PC-9 (cell line): ENCODE data around the gene CDK18. TPM values are rescaled to one million over a fixed set of nuclear protein-coding genes. Genes with fewer than 3 reads are reported as not detected.

Experiments
- BruUV-seq: library from RNA; stranded (reverse); fragments of 400-500 nt; replicated peaks from 2 replicates; lab custom pipeline; 2021; lab: Mats Ljungman, UMichigan
- CTCF ChIA-PET: fragments of 300-600 bp; sonication (Branson Sonifier 250); formaldehyde crosslinking; loops from one replicate; lab custom pipeline; 2022; ENCODE audit warnings: antibody characterized with exemption; lab: Charles Lee
- POLR2A ChIA-PET: fragments of 300-600 bp; sonication (Branson Sonifier 250); formaldehyde crosslinking; loops from one replicate; lab custom pipeline; 2022; ENCODE audit warnings: antibody characterized with exemption; ENCODE audit not compliant: unreplicated experiment; lab: Charles Lee
- DNase-seq, 2 experiments: peaks; one replicate each; pipeline versions ENCODE4 v3.0.0 to v3.0.0-alpha.2; 2015 to 2022; ENCODE audit warnings: mixed read lengths in 1 of 2
- H2AFZ ChIP-seq: fragments of 200-600 bp; sonication (generic); 2 replicates; pipeline ENCODE4 v1.8.1; 2017; ENCODE audit warnings: antibody characterized with exemption
- H3F3A ChIP-seq: fragments of 200-600 bp; sonication (generic); 2 replicates; pipeline ENCODE4 v1.8.1; 2017; ENCODE audit warnings: antibody characterized with exemption, mild to moderate bottlenecking, low read depth; ENCODE audit not compliant: insufficient read depth
- H3K27ac ChIP-seq: fragments of 200-600 bp; sonication (generic); 2 replicates; pipeline ENCODE4 v1.6.1; 2016; ENCODE audit warnings: mixed run types
- H3K27me3 ChIP-seq: fragments of 200-600 bp; sonication (generic); 2 replicates; pipeline ENCODE4 v1.6.1; 2016; ENCODE audit warnings: low read depth, mixed run types; ENCODE audit not compliant: insufficient read depth
- H3K36me3 ChIP-seq: fragments of 200-600 bp; sonication (generic); 2 replicates; pipeline ENCODE4 v1.6.1; 2016; ENCODE audit warnings: low read depth, mixed run types
- H3K4me1 ChIP-seq: fragments of 200-600 bp; sonication (generic); replicated peaks from 2 replicates; pipeline ENCODE4 v1.6.1; 2016; ENCODE audit warnings: mixed run types; ENCODE audit not compliant: insufficient read depth
- H3K4me2 ChIP-seq: fragments of 200-600 bp; sonication (generic); 2 replicates; pipeline ENCODE4 v1.6.1; 2017; ENCODE audit warnings: mixed run types
- H3K4me3 ChIP-seq: fragments of 200-600 bp; sonication (generic); 2 replicates; pipeline ENCODE4 v1.6.1; 2016; ENCODE audit warnings: mixed run types
- H3K79me2 ChIP-seq: fragments of 200-600 bp; sonication (generic); 2 replicates; pipeline ENCODE4 v1.6.1; 2017; ENCODE audit warnings: low read depth, mixed run types
- H3K9me2 ChIP-seq: fragments of 200-600 bp; sonication (generic); 2 replicates; pipeline ENCODE4 v1.8.1; 2017; ENCODE audit warnings: mild to moderate bottlenecking; ENCODE audit not compliant: insufficient read depth
- H3K9me3 ChIP-seq: fragments of 200-600 bp; sonication (generic); 2 replicates; pipeline ENCODE4 v1.8.1; 2016; ENCODE audit warnings: low read depth; ENCODE audit not compliant: insufficient read depth
- H4K20me1 ChIP-seq: fragments of 200-600 bp; sonication (generic); 2 replicates; pipeline ENCODE4 v1.8.1; 2017; ENCODE audit not compliant: insufficient read depth
- EZH2 ChIP-seq: fragments of 200-600 bp; sonication (generic); IDR thresholded peaks from 2 replicates; pipeline ENCODE4 v1.8.0; 2017; ENCODE audit warnings: antibody characterized with exemption, low read depth
- intact Hi-C: fragments of 100-400 bp; cut with micrococcal nuclease; formaldehyde crosslinking; loops from one replicate; pipeline ENCODE4 v1.10.0; 2022; ENCODE audit not compliant: unreplicated experiment
- total RNA-seq: library from RNA; stranded (reverse); gene quantifications from 2 replicates; pipeline ENCODE4 v1.2.3, GENCODE V29; 2021
- TF ChIP-seq, protein P1 (sequence below): fragments of 200-600 bp; sonication (generic); conservative IDR thresholded peaks from 2 replicates; pipeline ENCODE4 v1.6.1; 2017; ENCODE audit warnings: mixed run types, antibody characterized with exemption, mild to moderate bottlenecking, moderate library complexity

CDK18 gene
- total RNA-seq, 1 experiment from 2014 or later = 35.3 TPM

DNA sequence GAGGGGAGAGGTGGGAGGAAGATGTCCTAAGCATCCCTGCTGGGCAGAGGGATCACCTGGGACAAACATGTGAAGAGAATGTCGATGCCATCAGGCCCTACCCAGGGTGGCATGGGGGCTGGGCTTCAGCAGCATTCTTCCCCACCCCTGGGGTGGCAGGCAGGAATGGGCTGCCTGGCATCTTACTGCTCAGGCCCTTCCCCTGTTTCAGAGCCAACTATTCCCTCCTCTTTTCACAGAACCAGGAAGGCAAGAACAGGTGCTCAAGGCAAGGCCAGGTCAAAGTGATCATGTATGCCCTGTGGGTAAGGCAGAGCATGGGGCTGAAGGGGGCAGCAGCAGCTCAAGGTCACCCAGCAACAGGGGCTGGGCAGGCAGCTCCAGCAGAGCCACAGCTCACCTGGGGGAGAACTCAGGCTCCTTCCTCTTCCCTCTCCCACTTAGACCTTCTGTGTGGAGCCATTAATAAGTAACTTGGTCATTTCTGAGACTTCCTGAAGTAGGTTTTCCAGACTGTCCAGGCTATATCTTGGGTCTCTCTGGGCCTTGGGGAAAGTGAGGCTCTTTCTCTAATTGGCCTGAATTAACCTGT, 70.9 kb downstream of the CDK18 start:
- ChIA-PET POLR2A (no interaction called here), CTCF (no interaction called here)
- Histone ChIP-seq H3K4me2 (no peak overlapping the region), H3K79me2 (no peaks in the 10 kb centered on the region), H3K27ac (no peak overlapping the region), H4K20me1 (no peaks in the 10 kb centered on the region), H3F3A (peaks cover 16% of the 10 kb centered on the region), H3K4me3 (no peak overlapping the region), H3K36me3 (no peaks in the 10 kb centered on the region), H3K9me3 (no peaks in the 10 kb centered on the region), H3K9me2 (no peaks in the 10 kb centered on the region), H3K4me1 (peaks cover 29% of the 10 kb centered on the region), H2AFZ (no peak overlapping the region), H3K27me3 (no peaks in the 10 kb centered on the region)
- intact Hi-C loops = no loop called here
- no TSS peak for BruUV-seq
- no peak for TF ChIP-seq EZH2
- TF ChIP-seq, protein P1, sequence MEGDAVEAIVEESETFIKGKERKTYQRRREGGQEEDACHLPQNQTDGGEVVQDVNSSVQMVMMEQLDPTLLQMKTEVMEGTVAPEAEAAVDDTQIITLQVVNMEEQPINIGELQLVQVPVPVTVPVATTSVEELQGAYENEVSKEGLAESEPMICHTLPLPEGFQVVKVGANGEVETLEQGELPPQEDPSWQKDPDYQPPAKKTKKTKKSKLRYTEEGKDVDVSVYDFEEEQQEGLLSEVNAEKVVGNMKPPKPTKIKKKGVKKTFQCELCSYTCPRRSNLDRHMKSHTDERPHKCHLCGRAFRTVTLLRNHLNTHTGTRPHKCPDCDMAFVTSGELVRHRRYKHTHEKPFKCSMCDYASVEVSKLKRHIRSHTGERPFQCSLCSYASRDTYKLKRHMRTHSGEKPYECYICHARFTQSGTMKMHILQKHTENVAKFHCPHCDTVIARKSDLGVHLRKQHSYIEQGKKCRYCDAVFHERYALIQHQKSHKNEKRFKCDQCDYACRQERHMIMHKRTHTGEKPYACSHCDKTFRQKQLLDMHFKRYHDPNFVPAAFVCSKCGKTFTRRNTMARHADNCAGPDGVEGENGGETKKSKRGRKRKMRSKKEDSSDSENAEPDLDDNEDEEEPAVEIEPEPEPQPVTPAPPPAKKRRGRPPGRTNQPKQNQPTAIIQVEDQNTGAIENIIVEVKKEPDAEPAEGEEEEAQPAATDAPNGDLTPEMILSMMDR = no peak
- no peak for DNase-seq

DNA sequence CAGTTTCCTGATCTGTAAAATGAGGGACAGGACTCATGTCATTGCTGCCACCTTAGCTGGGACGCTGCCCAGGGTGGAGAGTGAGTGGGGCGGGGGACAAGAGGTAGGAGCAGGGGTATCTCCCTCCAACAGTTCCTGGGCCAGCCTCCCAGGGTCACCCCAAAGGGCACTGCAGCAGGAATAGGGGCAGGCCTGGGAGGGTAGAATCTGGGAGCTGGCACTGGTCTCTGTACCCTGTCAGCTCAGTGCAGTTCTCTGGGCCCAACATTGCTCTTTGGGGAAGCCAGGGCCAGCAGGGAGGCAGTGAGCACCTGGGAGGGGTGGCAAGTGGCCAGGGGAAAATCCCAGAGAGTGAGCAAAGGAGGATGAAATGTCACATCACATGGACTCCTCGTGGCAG, 71.5 kb downstream of the CDK18 start:
- Histone ChIP-seq H2AFZ (no peak overlapping the region), H3K4me2 (no peak overlapping the region), H3K9me2 (no peaks in the 10 kb centered on the region), H3K27ac (no peak overlapping the region), H3K9me3 (no peaks in the 10 kb centered on the region), H3F3A (peaks cover 16% of the 10 kb centered on the region), H3K36me3 (no peaks in the 10 kb centered on the region), H3K27me3 (no peaks in the 10 kb centered on the region), H3K4me3 (no peak overlapping the region), H4K20me1 (no peaks in the 10 kb centered on the region), H3K4me1 (peaks cover 35% of the 10 kb centered on the region), H3K79me2 (no peaks in the 10 kb centered on the region)
- TF ChIP-seq, protein P1 = no peak
- no peak for TF ChIP-seq EZH2
- intact Hi-C loops = no loop called here
- CTCF ChIA-PET = no interaction called here
- POLR2A ChIA-PET = no interaction called here
- DNase-seq = no peak
- no TSS peak for BruUV-seq

DNA sequence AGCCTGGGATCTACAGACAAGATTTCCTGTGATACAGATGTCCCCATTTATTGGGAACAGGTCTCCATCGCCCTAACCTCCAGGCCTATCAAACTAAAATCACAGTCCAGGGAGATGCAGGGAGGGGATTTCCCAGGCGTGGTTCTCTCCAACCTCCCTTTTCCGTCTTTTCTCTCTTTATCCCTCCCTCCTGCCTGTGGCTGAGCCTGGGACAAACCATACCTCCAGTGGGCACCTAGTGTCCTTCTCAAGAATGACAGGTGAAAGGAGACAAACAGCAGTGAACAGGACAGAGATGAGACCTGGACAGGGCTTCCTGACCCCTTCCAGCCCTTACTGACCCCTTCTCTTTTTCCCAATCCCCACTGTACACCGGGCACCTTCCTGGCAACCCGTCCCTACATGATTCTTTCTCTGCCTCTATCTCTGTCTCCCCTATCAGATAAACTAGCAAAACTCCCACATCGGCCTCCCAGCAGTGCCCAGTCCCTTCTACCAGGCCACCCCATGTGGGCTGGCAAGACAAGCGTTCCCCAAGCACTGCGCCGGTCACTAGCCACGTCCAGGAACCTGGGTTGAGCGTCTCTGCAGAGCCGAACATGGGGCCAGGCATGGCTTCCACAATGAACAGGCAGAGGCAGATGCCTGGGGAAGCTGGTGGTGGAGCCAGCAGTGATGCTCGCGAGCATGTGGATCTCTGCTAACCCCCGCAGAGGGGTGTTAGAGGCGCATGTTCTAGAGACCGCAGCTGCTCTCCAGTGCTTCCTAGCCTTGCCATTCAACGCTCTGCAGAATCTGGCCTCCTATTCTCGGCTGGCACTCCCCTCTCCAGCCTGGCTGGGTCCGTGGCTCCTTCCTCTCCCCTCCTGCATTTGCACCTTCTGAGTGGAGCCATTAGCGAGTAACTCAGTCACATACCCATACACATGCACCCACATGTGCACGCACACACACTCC, 72.6 kb downstream of the CDK18 start:
- ChIA-PET CTCF (no interaction called here), POLR2A (interaction anchor here (0.6 to 1.0 kb wide), 2 partner anchors 11 to 1388 kb away, joined by 3 read pairs; no protein-coding TSS in a partner anchor)
- no TSS peak for BruUV-seq
- Histone ChIP-seq H3K4me2 (no peak overlapping the region), H3K9me2 (no peaks in the 10 kb centered on the region), H3K36me3 (no peaks in the 10 kb centered on the region), H3K4me3 (no peak overlapping the region), H3K79me2 (no peaks in the 10 kb centered on the region), H3K27me3 (no peaks in the 10 kb centered on the region), H3F3A (peaks cover 16% of the 10 kb centered on the region), H3K4me1 (peaks cover 36% of the 10 kb centered on the region), H3K9me3 (no peaks in the 10 kb centered on the region), H4K20me1 (no peaks in the 10 kb centered on the region), H3K27ac (no peak overlapping the region), H2AFZ (no peak overlapping the region)
- DNase-seq = no peak
- intact Hi-C loops = no loop called here
- TF ChIP-seq EZH2 = no peak
- TF ChIP-seq, protein P1 = no peak
